ENCODE data around the gene TSHB.

The TSHB gene

GRCh38 chr1:115021145-115021544 is 8.5 kb upstream of the TSHB start:
- no peaks in the 10 kb centered on the region for H3K36me3 ChIP-seq (ENCODE audit: control insufficient read depth in 5 of 5, insufficient read depth in 5 of 5, low read length in 5 of 5)
- no peak overlapping the region for H3K9ac ChIP-seq (ENCODE audit: low read length in 5 of 5)
- H3K27ac ChIP-seq (ENCODE audit: low read depth, low read length), result no peak overlapping the region
- no peaks in the 10 kb centered on the region for H3K9me3 ChIP-seq (ENCODE audit: control insufficient read depth in 5 of 5, low read length in 5 of 5)
- H3K4me1 ChIP-seq (ENCODE audit: control insufficient read depth in 5 of 5, insufficient read depth in 5 of 5, low read length in 5 of 5), result no peaks in the 10 kb centered on the region
- peaks cover 0 to 2% (median 0%) of the 10 kb centered on the region in 5 donors for H3K27me3 ChIP-seq (ENCODE audit: control insufficient read depth in 5 of 5, insufficient read depth in 4 of 5, low read length in 5 of 5)
- no peak overlapping the region for H3K4me3 ChIP-seq (ENCODE audit: low read depth in 1 of 5, low read length in 5 of 5)

GRCh38 chr1:115023593-115023992 is 6.0 kb upstream of the TSHB start:
- H3K27me3 ChIP-seq (ENCODE audit: control insufficient read depth in 5 of 5, insufficient read depth in 4 of 5, low read length in 5 of 5), result peaks cover 0 to 2% (median 0%) of the 10 kb centered on the region in 5 donors
- H3K27ac ChIP-seq (ENCODE audit: low read depth, low read length), result no peak overlapping the region
- H3K36me3 ChIP-seq (ENCODE audit: control insufficient read depth in 5 of 5, insufficient read depth in 5 of 5, low read length in 5 of 5), result no peaks in the 10 kb centered on the region
- H3K4me1 ChIP-seq (ENCODE audit: control insufficient read depth in 5 of 5, insufficient read depth in 5 of 5, low read length in 5 of 5), result peaks cover 0 to 10% (median 5%) of the 10 kb centered on the region in 5 donors
- H3K4me3 ChIP-seq (ENCODE audit: low read depth in 1 of 5, low read length in 5 of 5), result no peak overlapping the region
- no peak overlapping the region for H3K9ac ChIP-seq (ENCODE audit: low read length in 5 of 5)
- H3K9me3 ChIP-seq (ENCODE audit: control insufficient read depth in 5 of 5, low read length in 5 of 5), result no peaks in the 10 kb centered on the region

GRCh38 chr1:115031595-115031994 is 2.0 kb downstream of the TSHB start:
- H3K27me3 ChIP-seq (ENCODE audit: control insufficient read depth in 5 of 5, insufficient read depth in 4 of 5, low read length in 5 of 5), result no peaks in the 10 kb centered on the region
- no peaks in the 10 kb centered on the region for H3K36me3 ChIP-seq (ENCODE audit: control insufficient read depth in 5 of 5, insufficient read depth in 5 of 5, low read length in 5 of 5)
- no peaks in the 10 kb centered on the region for H3K9me3 ChIP-seq (ENCODE audit: control insufficient read depth in 5 of 5, low read length in 5 of 5)
- no peak overlapping the region for H3K9ac ChIP-seq (ENCODE audit: low read length in 5 of 5)
- H3K4me1 ChIP-seq (ENCODE audit: control insufficient read depth in 5 of 5, insufficient read depth in 5 of 5, low read length in 5 of 5), result peaks cover 0 to 11% (median 5%) of the 10 kb centered on the region in 5 donors
- H3K4me3 ChIP-seq (ENCODE audit: low read depth in 1 of 5, low read length in 5 of 5), result no peak overlapping the region
- H3K27ac ChIP-seq (ENCODE audit: low read depth, low read length), result no peak overlapping the region

- Histone ChIP-seq H3K4me3 (ENCODE audit: low read depth in 1 of 5, low read length in 5 of 5) (no peak overlapping the region), H3K9me3 (ENCODE audit: control insufficient read depth in 5 of 5, low read length in 5 of 5) (no peaks in the 10 kb centered on the region), H3K27ac (ENCODE audit: low read depth, low read length) (no peak overlapping the region), H3K27me3 (ENCODE audit: control insufficient read depth in 5 of 5, insufficient read depth in 4 of 5, low read length in 5 of 5) (peaks cover 0 to 2% (median 0%) of the 10 kb centered on the region in 5 donors), H3K36me3 (ENCODE audit: control insufficient read depth in 5 of 5, insufficient read depth in 5 of 5, low read length in 5 of 5) (no peaks in the 10 kb centered on the region), H3K4me1 (ENCODE audit: control insufficient read depth in 5 of 5, insufficient read depth in 5 of 5, low read length in 5 of 5) (no peaks in the 10 kb centered on the region), H3K9ac (ENCODE audit: low read length in 5 of 5) (no peak overlapping the region)
Measured at GRCh38 chr1:115035652-115036051, 6.0 kb downstream of the TSHB start.

- Histone ChIP-seq H3K4me1 (ENCODE audit: control insufficient read depth in 5 of 5, insufficient read depth in 5 of 5, low read length in 5 of 5) (no peaks in the 10 kb centered on the region), H3K9me3 (ENCODE audit: control insufficient read depth in 5 of 5, low read length in 5 of 5) (no peaks in the 10 kb centered on the region), H3K4me3 (ENCODE audit: low read depth in 1 of 5, low read length in 5 of 5) (no peak overlapping the region), H3K9ac (ENCODE audit: low read length in 5 of 5) (no peak overlapping the region), H3K27ac (ENCODE audit: low read depth, low read length) (no peak overlapping the region), H3K36me3 (ENCODE audit: control insufficient read depth in 5 of 5, insufficient read depth in 5 of 5, low read length in 5 of 5) (no peaks in the 10 kb centered on the region), H3K27me3 (ENCODE audit: control insufficient read depth in 5 of 5, insufficient read depth in 4 of 5, low read length in 5 of 5) (peaks cover 0 to 2% (median 0%) of the 10 kb centered on the region in 5 donors)
Measured at GRCh38 chr1:115036814-115037507, 7.3 kb downstream of the TSHB start.

- H3K36me3 ChIP-seq (ENCODE audit: control insufficient read depth in 5 of 5, insufficient read depth in 5 of 5, low read length in 5 of 5), result no peaks in the 10 kb centered on the region
- H3K27me3 ChIP-seq (ENCODE audit: control insufficient read depth in 5 of 5, insufficient read depth in 4 of 5, low read length in 5 of 5), result peaks cover 0 to 2% (median 0%) of the 10 kb centered on the region in 5 donors
- H3K9ac ChIP-seq (ENCODE audit: low read length in 5 of 5), result no peak overlapping the region
- no peak overlapping the region for H3K27ac ChIP-seq (ENCODE audit: low read depth, low read length)
- H3K4me1 ChIP-seq (ENCODE audit: control insufficient read depth in 5 of 5, insufficient read depth in 5 of 5, low read length in 5 of 5), result no peaks in the 10 kb centered on the region
- H3K9me3 ChIP-seq (ENCODE audit: control insufficient read depth in 5 of 5, low read length in 5 of 5), result no peaks in the 10 kb centered on the region
- no peak overlapping the region for H3K4me3 ChIP-seq (ENCODE audit: low read depth in 1 of 5, low read length in 5 of 5)
Measured at GRCh38 chr1:115040501-115040900, 10.9 kb downstream of the TSHB start.

GRCh38 chr1:115041654-115042053 is 12.0 kb downstream of the TSHB start:
- Histone ChIP-seq H3K27me3 (ENCODE audit: control insufficient read depth in 5 of 5, insufficient read depth in 4 of 5, low read length in 5 of 5) (peaks cover 0 to 2% (median 0%) of the 10 kb centered on the region in 5 donors), H3K4me3 (ENCODE audit: low read depth in 1 of 5, low read length in 5 of 5) (no peak overlapping the region), H3K36me3 (ENCODE audit: control insufficient read depth in 5 of 5, insufficient read depth in 5 of 5, low read length in 5 of 5) (no peaks in the 10 kb centered on the region), H3K27ac (ENCODE audit: low read depth, low read length) (no peak overlapping the region), H3K9ac (ENCODE audit: low read length in 5 of 5) (no peak overlapping the region), H3K9me3 (ENCODE audit: control insufficient read depth in 5 of 5, low read length in 5 of 5) (peaks cover 0 to 2% (median 0%) of the 10 kb centered on the region in 5 donors), H3K4me1 (ENCODE audit: control insufficient read depth in 5 of 5, insufficient read depth in 5 of 5, low read length in 5 of 5) (no peaks in the 10 kb centered on the region)

- Histone ChIP-seq H3K27me3 (ENCODE audit: control insufficient read depth in 5 of 5, insufficient read depth in 4 of 5, low read length in 5 of 5) (no peaks in the 10 kb centered on the region), H3K9ac (ENCODE audit: low read length in 5 of 5) (no peak overlapping the region), H3K27ac (ENCODE audit: low read depth, low read length) (no peak overlapping the region), H3K36me3 (ENCODE audit: control insufficient read depth in 5 of 5, insufficient read depth in 5 of 5, low read length in 5 of 5) (no peaks in the 10 kb centered on the region), H3K9me3 (ENCODE audit: control insufficient read depth in 5 of 5, low read length in 5 of 5) (peaks cover 0 to 2% (median 0%) of the 10 kb centered on the region in 5 donors), H3K4me1 (ENCODE audit: control insufficient read depth in 5 of 5, insufficient read depth in 5 of 5, low read length in 5 of 5) (no peaks in the 10 kb centered on the region), H3K4me3 (ENCODE audit: low read depth in 1 of 5, low read length in 5 of 5) (no peak overlapping the region)
Measured at GRCh38 chr1:115046751-115047150, 17.1 kb downstream of the TSHB start.

- H3K9ac ChIP-seq (ENCODE audit: low read length in 5 of 5), result no peak overlapping the region
- no peaks in the 10 kb centered on the region for H3K9me3 ChIP-seq (ENCODE audit: control insufficient read depth in 5 of 5, low read length in 5 of 5)
- H3K27me3 ChIP-seq (ENCODE audit: control insufficient read depth in 5 of 5, insufficient read depth in 4 of 5, low read length in 5 of 5), result no peaks in the 10 kb centered on the region
- H3K4me1 ChIP-seq (ENCODE audit: control insufficient read depth in 5 of 5, insufficient read depth in 5 of 5, low read length in 5 of 5), result peaks cover 0 to 6% (median 5%) of the 10 kb centered on the region in 5 donors
- no peak overlapping the region for H3K4me3 ChIP-seq (ENCODE audit: low read depth in 1 of 5, low read length in 5 of 5)
- H3K27ac ChIP-seq (ENCODE audit: low read depth, low read length), result no peak overlapping the region
- no peaks in the 10 kb centered on the region for H3K36me3 ChIP-seq (ENCODE audit: control insufficient read depth in 5 of 5, insufficient read depth in 5 of 5, low read length in 5 of 5)
Measured at GRCh38 chr1:115051850-115052249, 22.2 kb downstream of the TSHB start.

GRCh38 chr1:115052454-115053083 is 22.9 kb downstream of the TSHB start:
- H3K27ac ChIP-seq (ENCODE audit: low read depth, low read length), result no peak overlapping the region
- peaks cover 0 to 2% (median 0%) of the 10 kb centered on the region in 5 donors for H3K27me3 ChIP-seq (ENCODE audit: control insufficient read depth in 5 of 5, insufficient read depth in 4 of 5, low read length in 5 of 5)
- no peaks in the 10 kb centered on the region for H3K9me3 ChIP-seq (ENCODE audit: control insufficient read depth in 5 of 5, low read length in 5 of 5)
- no peak overlapping the region for H3K9ac ChIP-seq (ENCODE audit: low read length in 5 of 5)
- peaks cover 0 to 6% (median 5%) of the 10 kb centered on the region in 5 donors for H3K4me1 ChIP-seq (ENCODE audit: control insufficient read depth in 5 of 5, insufficient read depth in 5 of 5, low read length in 5 of 5)
- H3K4me3 ChIP-seq (ENCODE audit: low read depth in 1 of 5, low read length in 5 of 5), result no peak overlapping the region
- H3K36me3 ChIP-seq (ENCODE audit: control insufficient read depth in 5 of 5, insufficient read depth in 5 of 5, low read length in 5 of 5), result no peaks in the 10 kb centered on the region

Measured in subcutaneous abdominal adipose tissue (tissue), 5 donors.